OCI-LY1 (cell line): ENCODE measurements around the gene FILIP1.

Experiments used
- CTCF ChIP-seq: fragments of 200-600 bp; sonication (generic), shearing (Covaris generic); IDR thresholded peaks from 2 replicates; pipeline ENCODE4 v1.5.1; 2017; ENCODE audit warnings: mild to moderate bottlenecking, antibody characterized with exemption, low read length, moderate library complexity, mixed read lengths
- EZH2 ChIP-seq: fragments of 200-600 bp; sonication (generic), shearing (Covaris generic); IDR thresholded peaks from 2 replicates; pipeline ENCODE4 v1.8.0; 2017; ENCODE audit warnings: borderline replicate concordance, mixed run types, mild to moderate bottlenecking, antibody characterized with exemption, low read length, moderate library complexity, mixed read lengths

DNA sequence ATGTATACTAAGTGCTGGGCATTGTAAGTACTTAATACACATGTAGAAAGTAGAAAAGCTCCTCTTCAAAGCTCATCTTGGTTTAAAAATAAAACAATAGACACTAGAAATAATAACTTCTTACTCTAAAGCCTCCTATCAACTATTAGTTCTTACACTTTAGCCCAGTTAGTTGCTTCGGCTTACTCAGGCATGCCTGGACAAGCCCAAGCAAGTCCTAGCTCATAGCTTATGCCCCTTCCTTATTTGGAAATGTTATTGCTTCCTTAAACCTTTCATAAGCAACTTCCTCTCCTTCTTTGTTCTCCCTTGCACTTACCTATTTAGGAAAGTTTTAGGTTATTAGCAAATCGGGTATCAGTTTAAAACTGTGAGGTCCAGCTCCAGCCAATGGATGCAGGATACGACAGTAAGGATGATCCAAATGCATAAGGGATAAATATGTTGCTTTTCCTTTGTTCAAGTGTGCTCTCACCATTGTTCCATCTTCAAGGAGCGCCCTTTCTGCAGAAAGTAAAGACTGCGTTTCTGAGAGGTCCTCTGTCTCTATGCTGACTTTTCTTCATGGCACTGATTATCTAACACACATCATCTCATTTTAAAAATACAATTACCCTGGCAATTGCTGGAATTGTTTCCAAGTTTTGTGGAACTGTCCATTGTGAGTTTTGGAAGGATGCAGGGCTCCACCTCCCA, 221.3 kb downstream of the FILIP1 start:
- TF ChIP-seq CTCF = no peak
- TF ChIP-seq EZH2 = no peak
